ENCODE data around the gene SSX4B.

GRCh38 chrX:48460606-48461005 is 48.8 kb upstream of the SSX4B start:
- TF ChIP-seq CTCF (IDR thresholded peaks at IDR 0.05) (no peak), EP300 (IDR thresholded peaks at IDR 0.05) (no peak)

Data from suprapubic skin (tissue), 3 donors.